MG63 (cell line): ENCODE results near the gene AGBL1. TPM values are rescaled to one million over a fixed set of nuclear protein-coding genes. Genes with fewer than 3 reads are reported as not detected.

ENCODE experiments used
- DNase-seq: peaks from one replicate; pipeline ENCODE4 v3.0.0-alpha.2; 2020
- H3K27me3 ChIP-seq: fragments of 250-450 bp; sonication (Bioruptor Pico); 2 replicates; pipeline ENCODE4 v1.5.1; 2020; ENCODE audit warnings: mild to moderate bottlenecking, moderate library complexity
- H3K36me3 ChIP-seq: fragments of 250-450 bp; sonication (Bioruptor Pico); 2 replicates; pipeline ENCODE4 v1.5.1; 2020; ENCODE audit warnings: mild to moderate bottlenecking, moderate library complexity
- H3K4me3 ChIP-seq: fragments of 250-450 bp; sonication (Bioruptor Pico); 2 replicates; pipeline ENCODE4 v1.5.1; 2020; ENCODE audit warnings: mild to moderate bottlenecking, moderate library complexity
- H3K9me3 ChIP-seq: fragments of 250-450 bp; sonication (Bioruptor Pico); 2 replicates; pipeline ENCODE4 v1.5.1; 2020; ENCODE audit warnings: mild to moderate bottlenecking, moderate library complexity
- total RNA-seq: library from RNA; depleted of rRNA; stranded (reverse); fragments of >200 nt; shearing (Covaris generic); gene quantifications from 2 replicates; pipeline ENCODE4 v1.2.3, GENCODE V29; 2014; ENCODE audit warnings: low replicate concordance

AGBL1 gene
- total RNA-seq, 1 experiment from 2014 or later, result not detected

GRCh38 chr15:86903642-86904421, 824.2 kb downstream of the AGBL1 start:
- Histone ChIP-seq H3K9me3 (no peaks in the 10 kb centered on the region), H3K27me3 (no peaks in the 10 kb centered on the region), H3K4me3 (no peak overlapping the region), H3K36me3 (no peaks in the 10 kb centered on the region)
- no peak for DNase-seq

- Histone ChIP-seq H3K4me3 (no peak overlapping the region), H3K9me3 (no peaks in the 10 kb centered on the region), H3K27me3 (no peaks in the 10 kb centered on the region), H3K36me3 (no peaks in the 10 kb centered on the region)
- no peak for DNase-seq
Observed at GRCh38 chr15:86905625-86906256, 826.1 kb downstream of the AGBL1 start.

- Histone ChIP-seq H3K36me3 (no peaks in the 10 kb centered on the region), H3K27me3 (no peaks in the 10 kb centered on the region), H3K4me3 (no peak overlapping the region), H3K9me3 (no peaks in the 10 kb centered on the region)
- DNase-seq, result no peak
Observed at GRCh38 chr15:86906376-86906775, 826.7 kb downstream of the AGBL1 start.

GRCh38 chr15:86911022-86911421, 831.4 kb downstream of the AGBL1 start:
- Histone ChIP-seq H3K27me3 (no peaks in the 10 kb centered on the region), H3K36me3 (no peaks in the 10 kb centered on the region), H3K4me3 (no peak overlapping the region), H3K9me3 (no peaks in the 10 kb centered on the region)
- DNase-seq, result no peak

GRCh38 chr15:86912661-86913060, 833.0 kb downstream of the AGBL1 start:
- no peak for DNase-seq
- H3K36me3 ChIP-seq, result no peaks in the 10 kb centered on the region
- H3K4me3 ChIP-seq, result no peak overlapping the region
- no peaks in the 10 kb centered on the region for H3K9me3 ChIP-seq
- H3K27me3 ChIP-seq, result no peaks in the 10 kb centered on the region

GRCh38 chr15:86915811-86916331, 836.2 kb downstream of the AGBL1 start:
- Histone ChIP-seq H3K27me3 (no peaks in the 10 kb centered on the region), H3K9me3 (no peaks in the 10 kb centered on the region), H3K4me3 (no peak overlapping the region), H3K36me3 (no peaks in the 10 kb centered on the region)
- DNase-seq, result peak; percentile 29

- no peak overlapping the region for H3K4me3 ChIP-seq
- no peak for DNase-seq
- H3K9me3 ChIP-seq, result no peaks in the 10 kb centered on the region
- H3K36me3 ChIP-seq, result no peaks in the 10 kb centered on the region
- no peaks in the 10 kb centered on the region for H3K27me3 ChIP-seq
Observed at GRCh38 chr15:86916671-86917360, 837.1 kb downstream of the AGBL1 start.

DNA sequence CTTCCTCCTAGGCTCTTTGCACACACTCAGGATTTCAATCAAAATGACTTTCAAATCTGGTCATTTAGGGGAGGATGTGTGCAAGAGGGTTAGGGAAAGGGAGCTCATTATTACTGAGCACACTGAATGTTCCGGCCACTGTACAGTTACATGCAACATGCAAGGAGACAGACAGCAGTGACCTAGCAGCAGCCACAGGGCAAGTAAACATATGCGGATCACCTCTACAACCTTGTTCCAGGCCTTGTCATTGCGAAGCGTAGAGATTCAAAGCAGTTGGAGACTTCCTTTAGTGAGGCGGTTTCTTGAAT, 837.6 kb downstream of the AGBL1 start:
- Histone ChIP-seq H3K27me3 (no peaks in the 10 kb centered on the region), H3K4me3 (no peak overlapping the region), H3K9me3 (no peaks in the 10 kb centered on the region), H3K36me3 (no peaks in the 10 kb centered on the region)
- no peak for DNase-seq

GRCh38 chr15:86919581-86919980, 839.9 kb downstream of the AGBL1 start:
- Histone ChIP-seq H3K36me3 (no peaks in the 10 kb centered on the region), H3K9me3 (no peaks in the 10 kb centered on the region), H3K4me3 (no peak overlapping the region), H3K27me3 (no peaks in the 10 kb centered on the region)
- no peak for DNase-seq

- no peaks in the 10 kb centered on the region for H3K36me3 ChIP-seq
Observed at GRCh38 chr15:86929461-86929860, 849.8 kb downstream of the AGBL1 start.

DNA sequence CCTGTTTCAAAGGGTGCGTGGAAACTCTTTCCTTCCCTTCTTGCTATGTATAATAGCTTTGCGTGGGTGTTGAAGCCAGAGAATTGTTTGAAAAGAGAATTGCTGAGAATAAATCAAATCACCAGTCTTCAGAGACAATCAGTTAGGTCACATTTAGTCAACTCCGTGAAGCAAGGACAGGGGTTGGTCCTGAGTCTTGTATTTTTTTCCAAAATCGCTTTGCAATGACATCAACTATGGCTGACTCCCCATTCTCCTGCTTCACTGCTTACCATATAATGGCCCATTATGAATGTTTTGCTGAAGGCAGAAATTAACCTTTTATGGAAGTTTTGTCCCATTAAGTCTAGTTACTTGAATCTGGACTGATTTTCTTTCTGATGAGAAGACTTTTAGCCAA, 852.8 kb downstream of the AGBL1 start:
- Histone ChIP-seq H3K27me3 (peaks cover 5% of the 10 kb centered on the region; the same call in 1 of the 2 replicates), H3K36me3 (no peaks in the 10 kb centered on the region), H3K4me3 (no peak overlapping the region), H3K9me3 (no peaks in the 10 kb centered on the region)
- no peak for DNase-seq

More at GRCh38 chr15:86929461-86929860, 849.8 kb downstream of the AGBL1 start:
- no peak for DNase-seq
- H3K9me3 ChIP-seq, result no peaks in the 10 kb centered on the region
- H3K4me3 ChIP-seq, result no peak overlapping the region
- H3K27me3 ChIP-seq, result peaks cover 5% of the 10 kb centered on the region; the same call in 1 of the 2 replicates

DNA sequence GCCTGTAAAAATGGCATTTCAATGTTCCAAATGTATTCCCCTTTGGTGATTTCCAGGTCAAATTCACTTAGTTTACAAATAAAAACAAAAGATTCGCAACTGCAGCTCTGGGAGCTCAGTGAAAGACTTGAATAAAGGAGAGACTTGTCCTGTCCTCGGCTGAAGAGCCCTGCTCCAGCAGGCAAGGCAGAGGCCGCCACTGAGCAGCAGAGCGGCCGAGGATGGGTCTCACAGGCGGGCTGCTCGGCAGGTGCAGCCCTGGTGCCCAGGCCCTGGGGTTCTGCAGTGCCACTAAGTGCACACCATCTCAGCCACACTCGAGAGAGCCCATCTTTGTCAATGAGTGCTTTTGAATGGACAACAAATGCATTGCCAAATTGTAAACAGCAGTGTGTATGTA, 856.2 kb downstream of the AGBL1 start:
- H3K27me3 ChIP-seq, result peaks cover 5% of the 10 kb centered on the region; the same call in 1 of the 2 replicates
- H3K4me3 ChIP-seq, result no peak overlapping the region
- DNase-seq, result no peak
- no peaks in the 10 kb centered on the region for H3K9me3 ChIP-seq
- H3K36me3 ChIP-seq, result no peaks in the 10 kb centered on the region

DNA sequence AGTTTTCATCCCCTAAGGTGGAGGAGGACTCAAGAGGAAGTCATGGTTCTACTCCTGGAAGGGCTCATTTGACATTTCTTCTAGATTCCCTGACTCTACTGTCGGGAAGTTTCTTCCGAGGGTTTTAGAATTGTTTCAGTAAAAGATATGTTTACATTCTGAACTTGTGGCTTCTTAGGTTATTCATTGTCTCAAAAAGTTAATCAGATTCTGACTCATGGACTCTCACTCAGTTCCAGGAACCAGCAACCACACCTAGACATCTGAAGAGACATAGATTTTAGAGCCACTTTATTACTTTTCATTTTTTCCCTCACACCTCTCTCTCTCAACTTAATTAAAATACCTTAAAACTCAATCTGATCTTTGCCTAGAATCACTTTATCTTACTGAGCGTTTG, 862.6 kb downstream of the AGBL1 start:
- H3K27me3 ChIP-seq, result peaks cover 6% of the 10 kb centered on the region; the same call in 1 of the 2 replicates
- no peak overlapping the region for H3K4me3 ChIP-seq
- H3K36me3 ChIP-seq, result no peaks in the 10 kb centered on the region
- no peaks in the 10 kb centered on the region for H3K9me3 ChIP-seq
- no peak for DNase-seq

- Histone ChIP-seq H3K9me3 (no peaks in the 10 kb centered on the region), H3K4me3 (no peak overlapping the region)
- no peak for DNase-seq
Observed at GRCh38 chr15:86948719-86949118, 869.0 kb downstream of the AGBL1 start.

GRCh38 chr15:86959254-86959653, 879.6 kb downstream of the AGBL1 start:
- no peaks in the 10 kb centered on the region for H3K36me3 ChIP-seq
- DNase-seq, result no peak
- no peak overlapping the region for H3K4me3 ChIP-seq
- no peaks in the 10 kb centered on the region; the same call in 1 of the 2 replicates for H3K9me3 ChIP-seq
- peaks cover 3% of the 10 kb centered on the region; the same call in 1 of the 2 replicates for H3K27me3 ChIP-seq

More at GRCh38 chr15:86948719-86949118, 869.0 kb downstream of the AGBL1 start:
- H3K27me3 ChIP-seq, result peaks cover 4% of the 10 kb centered on the region; the same call in 1 of the 2 replicates
- H3K36me3 ChIP-seq, result no peaks in the 10 kb centered on the region

DNA sequence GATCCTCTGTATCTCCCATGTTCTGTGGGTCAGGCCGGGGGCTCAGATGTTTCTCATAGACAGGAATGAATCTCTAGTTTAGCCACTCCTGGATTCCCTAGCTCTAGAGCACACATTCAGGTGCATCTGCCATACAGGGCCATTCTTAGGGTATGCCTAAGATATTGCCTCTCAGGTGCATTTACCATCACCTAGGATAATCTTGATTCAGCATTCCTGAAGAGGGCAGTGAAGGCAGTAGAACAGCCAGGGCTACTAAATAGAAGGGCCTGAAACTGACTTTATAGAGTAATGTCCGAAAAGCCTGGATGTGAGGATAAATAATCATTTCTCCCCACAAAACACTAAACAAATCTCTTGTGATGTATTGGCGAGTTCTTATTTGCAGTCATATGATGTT, 882.0 kb downstream of the AGBL1 start:
- Histone ChIP-seq H3K36me3 (no peaks in the 10 kb centered on the region), H3K9me3 (no peaks in the 10 kb centered on the region), H3K27me3 (peaks cover 3% of the 10 kb centered on the region; the same call in 1 of the 2 replicates), H3K4me3 (no peak overlapping the region)
- DNase-seq, result no peak

- Histone ChIP-seq H3K36me3 (no peaks in the 10 kb centered on the region), H3K4me3 (no peak overlapping the region), H3K27me3 (peaks cover 3% of the 10 kb centered on the region; the same call in 1 of the 2 replicates), H3K9me3 (no peaks in the 10 kb centered on the region)
- DNase-seq, result no peak
Observed at GRCh38 chr15:86964271-86964670, 884.6 kb downstream of the AGBL1 start.
